Measurements from ENCODE around the gene SLC25A48.

Gene SLC25A48

GRCh38 chr5:135916638-135917263, 82.3 kb downstream of the SLC25A48 start:
- peak in 1 of 3 donors; percentile 7 for DNase-seq (ENCODE audit: low read depth in 2 of 3, low spot score in 1 of 3)

DNA sequence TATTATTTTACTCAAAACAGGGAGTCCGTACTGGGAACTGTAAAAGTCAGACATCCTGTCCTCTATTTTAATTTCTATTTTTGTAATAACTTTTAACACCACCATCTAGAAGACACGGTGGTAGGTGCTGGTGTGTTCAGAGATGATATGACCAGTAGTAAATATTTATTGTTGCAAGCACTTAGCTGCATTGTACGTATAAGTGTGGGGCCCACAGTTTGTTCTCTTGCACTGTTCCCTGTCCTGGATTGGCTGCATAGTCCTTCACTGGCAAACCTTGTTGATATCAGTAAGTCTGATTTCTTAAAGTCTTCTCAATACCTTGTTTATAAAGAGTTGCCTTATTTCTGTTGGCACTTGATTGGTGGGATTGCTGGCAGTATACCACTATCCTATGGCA, 85.7 kb downstream of the SLC25A48 start:
- no peak for DNase-seq (ENCODE audit: low read depth in 2 of 3, low spot score in 1 of 3)

GRCh38 chr5:135921388-135921787, 86.9 kb downstream of the SLC25A48 start:
- DNase-seq (ENCODE audit: low read depth in 2 of 3, low spot score in 1 of 3): no peak

DNA sequence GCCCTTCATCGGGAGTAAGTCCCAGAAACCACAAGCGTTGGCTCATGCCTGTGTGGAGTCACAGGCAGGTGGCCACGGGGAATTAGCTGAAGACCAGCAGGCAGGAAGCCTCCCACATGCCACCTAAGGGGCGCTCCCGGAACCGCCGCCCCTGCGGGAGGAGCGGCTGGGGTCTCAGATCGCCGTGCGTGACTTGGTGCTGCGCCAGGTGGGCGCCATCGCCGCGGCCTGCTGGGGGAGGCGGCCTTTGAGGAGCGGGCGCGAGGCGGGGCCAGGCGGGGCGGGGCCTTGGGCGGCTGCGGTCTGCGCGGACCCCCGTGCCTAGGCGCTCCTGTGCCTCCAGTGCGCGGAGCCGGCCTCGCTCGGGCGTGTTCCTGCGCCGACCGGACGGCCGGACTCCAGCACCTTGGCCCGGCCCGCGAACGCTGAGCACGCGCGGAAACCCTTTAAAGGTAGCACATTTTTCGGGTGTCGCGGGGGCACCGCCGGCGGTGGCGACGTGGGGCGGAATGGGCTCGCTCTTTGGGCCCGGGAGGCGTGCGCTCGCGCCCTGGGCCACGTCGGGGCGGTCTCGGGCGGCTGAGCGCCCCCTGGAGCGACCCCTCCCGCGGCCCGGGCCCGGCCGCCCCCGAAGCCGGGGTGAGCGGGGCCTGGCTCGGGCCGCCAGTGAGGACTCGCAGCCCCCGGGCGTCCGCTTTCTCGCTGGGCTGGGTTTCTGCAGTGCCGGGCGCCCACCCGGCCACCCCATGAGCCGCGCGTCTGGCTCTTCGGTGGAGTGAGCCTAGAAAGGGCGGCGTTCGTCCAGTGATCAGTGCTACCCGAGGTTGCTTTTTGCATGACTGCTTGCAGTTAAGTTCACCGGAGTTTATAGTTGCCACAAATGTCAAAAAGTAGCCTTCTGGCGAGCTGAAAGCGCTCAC, 95.8 kb downstream of the SLC25A48 start:
- DNase-seq (ENCODE audit: low read depth in 2 of 3, low spot score in 1 of 3): no peak

DNA sequence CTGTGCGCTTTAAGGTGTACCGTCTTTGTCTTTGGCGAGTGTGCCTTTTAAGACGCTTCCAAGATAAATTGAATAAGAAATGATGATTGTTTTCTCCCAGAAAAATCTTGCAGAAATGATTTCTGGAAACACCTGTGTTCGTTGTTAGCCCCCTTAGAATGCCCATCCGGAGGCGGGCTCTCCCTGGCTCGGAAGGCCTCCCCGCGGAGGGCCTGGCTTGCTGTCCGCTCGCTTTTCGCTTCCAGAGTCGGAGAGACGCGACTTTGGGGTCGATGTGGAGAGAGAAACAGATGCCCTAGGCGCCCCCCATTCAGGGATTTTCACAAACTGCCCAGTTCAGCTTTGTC, 96.5 kb downstream of the SLC25A48 start:
- no peak for DNase-seq (ENCODE audit: low read depth in 2 of 3, low spot score in 1 of 3)

DNA sequence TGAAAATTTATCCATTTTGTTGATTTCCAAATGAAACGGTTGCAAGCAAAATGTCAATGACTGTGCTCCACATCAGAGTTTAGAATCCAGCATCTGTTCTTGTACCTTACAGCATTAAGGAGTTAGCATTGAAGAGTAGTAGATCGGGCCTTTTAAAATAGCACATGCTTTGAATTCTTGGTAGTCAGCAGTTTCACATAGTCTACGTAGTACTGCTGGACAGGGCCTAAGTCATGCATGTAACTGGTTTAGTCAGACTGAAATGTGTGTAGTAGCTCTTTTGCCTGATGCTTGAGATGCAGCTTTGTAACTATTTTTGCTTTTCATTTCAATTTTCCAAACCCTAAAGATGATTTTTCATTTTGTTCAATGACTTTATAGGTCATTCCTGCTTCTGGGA, 100.5 kb downstream of the SLC25A48 start:
- DNase-seq (ENCODE audit: low read depth in 2 of 3, low spot score in 1 of 3): no peak

DNA sequence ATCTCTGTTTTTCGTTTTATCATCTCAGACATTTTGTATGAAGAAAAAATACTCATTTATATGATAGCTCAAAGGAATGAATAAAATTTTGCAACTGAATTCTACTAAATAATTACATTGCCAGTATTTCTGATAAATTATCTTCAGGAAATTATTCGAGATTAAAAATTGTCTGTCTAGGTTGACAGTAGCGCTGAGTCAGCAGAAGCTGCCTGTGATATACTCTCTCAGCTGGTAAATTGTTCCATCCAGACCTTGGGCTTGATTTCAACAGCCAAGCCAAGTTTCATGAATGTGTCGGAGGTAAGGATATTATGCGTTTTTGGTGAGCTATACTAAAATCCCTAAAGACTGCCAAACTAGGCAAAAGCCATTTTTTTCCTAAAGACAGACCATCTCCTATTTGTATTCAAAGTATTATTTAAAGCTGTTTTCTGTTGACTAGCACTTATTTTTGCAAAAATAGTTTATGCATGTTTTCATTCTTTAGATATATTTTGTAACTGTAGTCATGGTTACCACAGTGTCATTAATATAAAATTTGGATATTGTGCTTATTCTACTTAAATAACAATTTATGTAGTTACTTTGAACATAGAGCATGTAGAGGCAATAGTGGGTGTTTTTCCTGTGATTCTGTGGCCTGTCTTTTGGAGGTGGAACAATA, 102.9 kb downstream of the SLC25A48 start:
- DNase-seq (ENCODE audit: low read depth in 2 of 3, low spot score in 1 of 3): no peak
